Right cardiac atrium (tissue), 5 donors: Measurements from ENCODE around the gene SELENOW. TPM values are rescaled to one million over a fixed set of nuclear protein-coding genes. Genes with fewer than 3 reads are reported as not detected.
"Not testable (repeated sequence)": the region's sequence is repeated elsewhere in the genome, so short reads cannot be mapped to it uniquely, and the experiment has no call there.

Experiments
- ATAC-seq, 2 donors: fragments of 200-7000 bp; cut with Tn5 transposase; one replicate each; pipeline versions ENCODE4 v1.8.0 to v1.9.1; 2020; ENCODE audit warnings: moderate library complexity in 2 of 2, mild to moderate bottlenecking in 1 of 2
- DNase-seq, 3 donors: peaks; one replicate each; pipeline ENCODE4 v3.0.0-alpha.2; 2020
- H3K27ac ChIP-seq: one replicate; pipeline ENCODE4 v1.5.1; 2013; ENCODE audit warnings: mild to moderate bottlenecking, low read length, control low read depth, moderate library complexity
- H3K27me3 ChIP-seq: one replicate; pipeline ENCODE4 v1.6.1; 2013; ENCODE audit not compliant: control insufficient read depth, insufficient read depth
- H3K4me1 ChIP-seq: one replicate; pipeline ENCODE4 v1.6.1; 2013; ENCODE audit warnings: low read length; ENCODE audit not compliant: control insufficient read depth, insufficient read depth
- H3K4me3 ChIP-seq: one replicate; pipeline ENCODE4 v1.5.1; 2013; ENCODE audit warnings: low read length, control low read depth
- H3K9me3 ChIP-seq: one replicate; pipeline ENCODE4 v1.6.1; 2013; ENCODE audit warnings: low read length; ENCODE audit not compliant: control insufficient read depth
- WGBS: extraction: QIAGEN DNeasy Blood & Tissue Kit; methylation state at CpG from one replicate; pipeline ENCODE4 v1.1.7; 2013; 5-methylcytosine and 5-hydroxymethylcytosine counted together
- intact Hi-C, 4 donors: fragments of 100-400 bp; cut with DNase I; formaldehyde crosslinking; loops; one replicate each; pipeline versions ENCODE4 v1.11.0 to v1.14.0; 2022 to 2023
- polyA plus RNA-seq: library from polyadenylated mRNA; stranded (reverse); fragments of 200-250 nt; gene quantifications from one replicate; pipeline ENCODE4 v1.2.3, GENCODE V29; 2013
- total RNA-seq, 4 donors: library from RNA; stranded (reverse); fragmentation: NEBNext Ultra II Directional; extraction: Animal tissue kit (Norgen Biotek cat#: 25700); gene quantifications; one replicate each; pipeline ENCODE4 v1.2.1, GENCODE V29; 2021
- donor health status: healthy with polysubstance abuse.
- donor health status: DM: no; HTN: yes; CAD: no.
- donor health status: DM: no; HTN: no; CAD: no.
- donor health status: DM: no; HTN: yes; CAD: no; lungs with severe emphysema.
- donor health status: DM: yes; HTN: yes; CAD: no.

Gene SELENOW
- total and polyA plus RNA-seq, 5 donors, result 857 to 1,795 (median 1,074) TPM

- Histone ChIP-seq H3K27me3 (no peaks in the 10 kb centered on the region), H3K9me3 (no peaks in the 10 kb centered on the region), H3K4me3 (no peak overlapping the region), H3K27ac (no peak overlapping the region), H3K4me1 (no peaks in the 10 kb centered on the region)
- 83% methylated on average over 7 of the region's 7 CpGs for WGBS
- DNase-seq (no peak), ATAC-seq (no peak)
- intact Hi-C loops, result loop anchor here in 2 of 4 donors (2.0 kb wide), 1 partner anchor 22 kb away; no protein-coding TSS in a partner anchor
Observed at GRCh38 chr19:47766670-47767069, 11.8 kb upstream of the SELENOW start.

GRCh38 chr19:47767349-47767748 lies 11.2 kb upstream of the SELENOW start:
- 39% methylated on average over 2 of the region's 2 CpGs for WGBS
- DNase-seq (no peak), ATAC-seq (no peak)
- H3K9me3 ChIP-seq, result no peaks in the 10 kb centered on the region
- intact Hi-C loops, result loop anchor here in 2 of 4 donors (2.0 kb wide), 1 partner anchor 21 kb away; no protein-coding TSS in a partner anchor
- no peak overlapping the region for H3K27ac ChIP-seq
- no peaks in the 10 kb centered on the region for H3K4me1 ChIP-seq
- no peaks in the 10 kb centered on the region for H3K27me3 ChIP-seq
- no peak overlapping the region for H3K4me3 ChIP-seq

DNA sequence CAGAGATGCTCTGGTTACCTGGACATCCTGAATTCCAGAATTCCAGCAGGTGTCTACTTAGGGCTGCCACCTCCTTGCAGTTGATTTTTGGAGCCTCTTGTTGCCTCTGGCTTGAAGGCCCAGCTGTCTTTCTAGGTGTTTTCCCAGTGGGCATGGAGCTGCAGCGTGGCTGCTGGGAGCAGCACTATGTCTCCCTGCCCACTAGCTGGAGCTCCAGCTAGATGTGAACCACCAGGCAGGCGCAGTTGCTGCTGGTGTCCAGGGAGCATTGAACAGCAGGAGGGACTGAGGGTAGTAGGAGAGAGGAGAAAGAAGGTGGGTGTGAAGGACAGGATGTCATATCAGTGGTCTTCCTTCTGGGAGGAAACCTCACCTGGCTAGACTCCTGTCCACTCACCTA lies 9.9 kb upstream of the SELENOW start:
- no peak overlapping the region for H3K4me3 ChIP-seq
- intact Hi-C loops, result no loop called here
- no peaks in the 10 kb centered on the region for H3K4me1 ChIP-seq
- H3K9me3 ChIP-seq, result no peaks in the 10 kb centered on the region
- ATAC-seq, result no peak
- no peaks in the 10 kb centered on the region for H3K27me3 ChIP-seq
- H3K27ac ChIP-seq, result no peak overlapping the region
- WGBS, result 90% methylated on average over 2 of the region's 2 CpGs
- DNase-seq, result no peak

DNA sequence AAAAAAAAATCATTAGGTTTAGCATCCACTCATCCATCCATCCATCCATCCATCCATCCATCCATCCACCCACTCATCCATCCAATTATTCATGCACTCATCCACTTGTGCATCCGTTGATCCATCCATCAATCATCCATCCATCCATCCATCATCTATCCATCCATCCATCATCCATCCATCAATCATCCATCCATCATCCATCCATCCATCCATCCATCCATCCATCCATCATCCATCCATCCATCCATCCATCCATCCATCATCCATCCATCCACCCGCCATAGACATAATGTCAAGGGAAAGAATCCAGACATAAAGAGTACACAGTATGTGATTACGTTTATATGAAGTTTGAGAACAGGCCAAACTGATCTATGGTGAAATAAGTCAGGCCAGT lies 9.0 kb upstream of the SELENOW start:
- DNase-seq (no peak), ATAC-seq (no peak)
- intact Hi-C loops, result no loop called here
- H3K4me3 ChIP-seq, result no peak overlapping the region
- no peaks in the 10 kb centered on the region for H3K27me3 ChIP-seq
- H3K4me1 ChIP-seq, result no peaks in the 10 kb centered on the region
- H3K27ac ChIP-seq, result no peak overlapping the region
- WGBS, result 91% methylated on average over 3 of the region's 3 CpGs
- no peaks in the 10 kb centered on the region for H3K9me3 ChIP-seq

- H3K4me1 ChIP-seq, DNase-seq, H3K9me3 ChIP-seq, H3K27me3 ChIP-seq, H3K4me3 ChIP-seq, ATAC-seq, intact Hi-C loops, H3K27ac ChIP-seq: not testable (repeated sequence)
- WGBS, result 80% methylated on average over 6 of the region's 6 CpGs
Observed at GRCh38 chr19:47771291-47771690, 7.2 kb upstream of the SELENOW start.

- ATAC-seq, result peak in 1 of 2 donors; percentile 41
- H3K27ac ChIP-seq, result no peak overlapping the region
Observed at GRCh38 chr19:47776568-47776967, 1.9 kb upstream of the SELENOW start.

GRCh38 chr19:47777245-47778048 lies 1.1 kb upstream of the SELENOW start:
- H3K4me1 ChIP-seq, DNase-seq, H3K27me3 ChIP-seq, intact Hi-C loops, ATAC-seq, H3K9me3 ChIP-seq: not testable (repeated sequence)
- WGBS, result 66% methylated on average over 23 of the region's 23 CpGs
- Histone ChIP-seq H3K4me3 (peak overlapping the region; percentile 86), H3K27ac (peak overlapping the region; percentile 93)

More at GRCh38 chr19:47776568-47776967, 1.9 kb upstream of the SELENOW start:
- intact Hi-C loops, result no loop called here
- Histone ChIP-seq H3K9me3 (no peaks in the 10 kb centered on the region), H3K4me1 (peaks cover 6% of the 10 kb centered on the region), H3K4me3 (no peak overlapping the region), H3K27me3 (no peaks in the 10 kb centered on the region)
- 59% methylated on average over 4 of the region's 4 CpGs for WGBS
- DNase-seq, result no peak

- WGBS, result under 1% methylated on average over 20 of the region's 20 CpGs
- DNase-seq, result peak; percentile 55 to 73 (median 72)
Observed at GRCh38 chr19:47778954-47779351, 450 bp downstream of the SELENOW start.

DNA sequence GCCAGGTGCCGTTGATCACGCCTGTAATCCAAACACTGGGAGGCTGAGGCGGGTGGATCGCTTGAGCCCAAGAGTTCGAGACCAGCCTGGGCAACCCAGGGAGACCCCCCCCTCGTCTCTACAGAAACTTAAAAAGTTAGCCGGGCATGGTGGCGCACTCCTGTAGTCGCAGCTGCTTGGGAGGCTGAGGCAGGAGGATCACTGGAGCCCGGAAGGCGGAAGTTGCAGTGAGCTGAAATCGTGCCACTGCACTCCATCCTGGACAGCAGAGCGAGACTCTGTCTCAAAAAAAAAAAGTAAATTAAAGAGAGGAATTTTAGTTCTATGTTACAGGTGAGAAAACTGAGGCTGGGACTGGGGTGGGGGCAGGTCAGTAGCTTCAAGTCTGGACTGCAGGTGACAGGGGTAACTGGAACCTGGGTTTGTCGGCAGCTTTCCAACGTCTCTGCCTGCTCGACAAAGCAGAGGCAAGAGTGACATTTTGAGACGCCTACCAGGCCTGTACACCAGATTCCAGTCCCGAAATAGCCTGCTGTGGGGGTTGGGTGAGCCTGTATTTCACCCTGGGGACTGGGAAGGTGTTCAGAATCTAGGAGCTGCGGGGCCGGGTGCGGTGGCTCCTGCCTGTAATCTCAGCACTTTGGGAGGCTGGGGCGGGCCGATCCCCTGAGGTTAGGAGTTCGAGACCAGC lies 1.2 kb downstream of the SELENOW start:
- H3K4me3 ChIP-seq, result peak overlapping the region; percentile 86
- H3K9me3 ChIP-seq, result no peaks in the 10 kb centered on the region
- peak; percentile 41 to 59 for ATAC-seq
- peaks cover 8% of the 10 kb centered on the region for H3K4me1 ChIP-seq
- WGBS, result 35% methylated on average over 24 of the region's 24 CpGs
- DNase-seq, result peak; percentile 66 to 85 (median 83)
- H3K27me3 ChIP-seq, result no peaks in the 10 kb centered on the region
- intact Hi-C loops, result no loop called here
- peak overlapping the region; percentile 93 for H3K27ac ChIP-seq

More at GRCh38 chr19:47778954-47779351, 450 bp downstream of the SELENOW start:
- Histone ChIP-seq H3K9me3 (no peaks in the 10 kb centered on the region), H3K27ac (peak overlapping the region; percentile 93), H3K4me3 (peak overlapping the region; percentile 86), H3K4me1 (peaks cover 8% of the 10 kb centered on the region), H3K27me3 (no peaks in the 10 kb centered on the region)
- peak; percentile 34 to 58 for ATAC-seq
- intact Hi-C loops, result no loop called here

DNA sequence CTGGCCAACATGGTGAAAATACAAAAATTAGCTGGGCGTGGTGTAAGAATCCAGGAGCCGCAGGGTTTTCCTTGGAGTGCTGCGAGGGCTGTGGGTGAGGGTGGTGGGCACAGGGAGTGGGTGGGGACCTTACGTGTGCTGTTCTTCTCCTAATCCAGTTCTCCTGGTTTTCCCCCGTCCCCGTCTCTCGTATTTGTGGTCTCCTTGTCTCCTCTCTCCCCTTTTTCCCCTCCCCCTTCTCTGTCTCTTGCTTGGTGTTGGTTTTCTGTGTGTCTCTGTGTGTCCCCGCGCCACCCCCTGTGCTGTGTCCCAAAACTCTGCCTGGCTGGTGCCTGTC lies 1.7 kb downstream of the SELENOW start:
- 43% methylated on average over 9 of the region's 9 CpGs for WGBS
- Histone ChIP-seq H3K4me3 (peak overlapping the region; percentile 86), H3K27me3 (no peaks in the 10 kb centered on the region), H3K9me3 (no peaks in the 10 kb centered on the region), H3K27ac (peak overlapping the region; percentile 93), H3K4me1 (peaks cover 8% of the 10 kb centered on the region)
- DNase-seq (no peak), ATAC-seq (no peak)
- intact Hi-C loops, result no loop called here

DNA sequence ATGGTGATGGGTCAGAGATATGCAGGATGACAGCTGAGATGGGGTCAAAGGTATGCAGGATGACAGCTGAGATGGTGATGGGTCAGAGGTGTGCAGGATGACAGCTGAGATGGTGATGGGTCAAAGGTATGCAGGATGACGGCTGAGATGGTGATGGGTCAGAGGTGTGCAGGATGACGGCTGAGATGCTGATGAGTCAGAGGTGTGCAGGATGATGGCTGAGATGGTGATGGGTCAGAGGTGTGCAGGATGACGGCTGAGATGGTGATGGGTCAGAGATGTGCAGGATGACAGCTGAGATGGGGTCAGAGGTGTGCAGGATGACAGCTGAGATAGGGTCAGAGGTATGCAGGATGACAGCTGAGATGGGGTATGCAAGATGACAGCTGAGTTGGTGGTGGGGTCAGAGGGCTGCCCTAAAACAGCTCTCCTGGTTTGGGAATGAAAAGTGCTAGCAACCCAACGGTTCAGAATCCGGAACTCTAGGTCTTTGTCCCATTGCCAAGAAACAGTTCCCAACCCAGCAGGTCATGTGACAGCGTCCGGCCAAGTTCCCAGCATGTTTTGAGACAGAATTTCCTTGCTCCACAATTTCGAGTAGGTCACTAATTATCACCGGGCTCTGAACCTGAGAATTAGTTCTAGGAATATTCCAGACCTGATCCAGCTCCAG lies 3.2 kb downstream of the SELENOW start:
- DNase-seq, result peak; percentile 48 to 80 (median 72)
- H3K4me3 ChIP-seq, result no peak overlapping the region

More for the DNA sequence above, 3.2 kb downstream of the SELENOW start:
- Histone ChIP-seq H3K9me3 (no peaks in the 10 kb centered on the region), H3K27me3 (no peaks in the 10 kb centered on the region), H3K27ac (peak overlapping the region; percentile 61), H3K4me1 (peaks cover 8% of the 10 kb centered on the region)
- peak in 1 of 2 donors; percentile 10 for ATAC-seq
- intact Hi-C loops, result no loop called here
- WGBS, result 24% methylated on average over 9 of the region's 9 CpGs
